ACC112 (cell line): Measurements from ENCODE around the gene ASGR2.
"Not testable (repeated sequence)": the region's sequence is repeated elsewhere in the genome, so short reads cannot be mapped to it uniquely, and the experiment has no call there.

Source experiments
- H2AFZ ChIP-seq: fragments of 200-600 bp; sonication (generic); one replicate; pipeline ENCODE4 v1.6.0; 2017; ENCODE audit warnings: antibody characterized with exemption, low read length; ENCODE audit not compliant: unreplicated experiment
- H3K27ac ChIP-seq: fragments of 200-600 bp; sonication (generic); 2 replicates; pipeline ENCODE4 v1.5.1; 2014; ENCODE audit warnings: low read depth, mild to moderate bottlenecking, antibody characterized with exemption, low read length, moderate library complexity
- H3K27me3 ChIP-seq: fragments of 200-600 bp; sonication (generic); 2 replicates; pipeline ENCODE4 v1.6.1; 2014; ENCODE audit warnings: mild to moderate bottlenecking, antibody characterized with exemption, low read length, moderate library complexity, mixed read lengths; ENCODE audit not compliant: insufficient read depth
- H3K36me3 ChIP-seq: fragments of 200-600 bp; sonication (generic); 2 replicates; pipeline ENCODE4 v1.6.1; 2016; ENCODE audit warnings: mild to moderate bottlenecking, antibody characterized with exemption, low read length, moderate library complexity, mixed read lengths; ENCODE audit not compliant: insufficient read depth
- H3K4me1 ChIP-seq: fragments of 200-600 bp; sonication (generic); one replicate; pipeline ENCODE4 v1.6.1; 2016; ENCODE audit warnings: low read length, mixed read lengths; ENCODE audit not compliant: insufficient read depth, unreplicated experiment, control insufficient read depth
- H3K4me3 ChIP-seq: fragments of 200-600 bp; sonication (generic); 2 replicates; pipeline ENCODE4 v1.5.1; 2014; ENCODE audit warnings: mild to moderate bottlenecking, low read depth, low read length
- H3K79me2 ChIP-seq: fragments of 200-600 bp; sonication (generic); one replicate; pipeline ENCODE4 v1.6.0; 2016; ENCODE audit warnings: low read length; ENCODE audit not compliant: control insufficient read depth, unreplicated experiment, insufficient read depth

The ASGR2 gene

GRCh38 chr17:7100641-7101379 is 13.8 kb downstream of the ASGR2 start:
- H3K27ac ChIP-seq, H2AFZ ChIP-seq, H3K4me1 ChIP-seq, H3K79me2 ChIP-seq, H3K36me3 ChIP-seq, H3K4me3 ChIP-seq: not testable (repeated sequence)
- H3K27me3 ChIP-seq, result peaks cover 26% of the 10 kb centered on the region

GRCh38 chr17:7098802-7099459 is 15.7 kb downstream of the ASGR2 start:
- Histone ChIP-seq H3K27ac (no peak overlapping the region), H3K4me1 (no peaks in the 10 kb centered on the region), H3K36me3 (no peaks in the 10 kb centered on the region), H2AFZ (no peak overlapping the region), H3K27me3 (peaks cover 42% of the 10 kb centered on the region), H3K79me2 (no peaks in the 10 kb centered on the region), H3K4me3 (no peak overlapping the region)

GRCh38 chr17:7097940-7098339 is 16.7 kb downstream of the ASGR2 start:
- no peaks in the 10 kb centered on the region for H3K4me1 ChIP-seq
- no peak overlapping the region for H3K27ac ChIP-seq

GRCh38 chr17:7095625-7096024 is 19.0 kb downstream of the ASGR2 start:
- H2AFZ ChIP-seq, result no peak overlapping the region
- peaks cover 20% of the 10 kb centered on the region for H3K27me3 ChIP-seq
- H3K36me3 ChIP-seq, result no peaks in the 10 kb centered on the region
- no peak overlapping the region for H3K27ac ChIP-seq
- H3K4me1 ChIP-seq, result no peaks in the 10 kb centered on the region
- H3K79me2 ChIP-seq, result no peaks in the 10 kb centered on the region
- H3K4me3 ChIP-seq, result no peak overlapping the region

More at GRCh38 chr17:7097940-7098339, 16.7 kb downstream of the ASGR2 start:
- peaks cover 40% of the 10 kb centered on the region for H3K27me3 ChIP-seq
- H3K79me2 ChIP-seq, result no peaks in the 10 kb centered on the region
- H3K4me3 ChIP-seq, result no peak overlapping the region
- no peak overlapping the region for H2AFZ ChIP-seq
- H3K36me3 ChIP-seq, result no peaks in the 10 kb centered on the region

GRCh38 chr17:7094652-7095019 is 20.0 kb downstream of the ASGR2 start:
- H3K36me3 ChIP-seq, result no peaks in the 10 kb centered on the region
- H3K4me3 ChIP-seq, result no peak overlapping the region
- H3K27ac ChIP-seq, result no peak overlapping the region
- H3K4me1 ChIP-seq, result no peaks in the 10 kb centered on the region
- H3K79me2 ChIP-seq, result no peaks in the 10 kb centered on the region
- no peak overlapping the region for H2AFZ ChIP-seq
- peaks cover 20% of the 10 kb centered on the region for H3K27me3 ChIP-seq

- not testable (repeated sequence) for H3K27ac ChIP-seq, H2AFZ ChIP-seq, H3K4me1 ChIP-seq, H3K4me3 ChIP-seq, H3K36me3 ChIP-seq, H3K79me2 ChIP-seq
- H3K27me3 ChIP-seq, result peaks cover 20% of the 10 kb centered on the region
Measured at GRCh38 chr17:7091311-7092005, 23.2 kb downstream of the ASGR2 start.

- H3K4me1 ChIP-seq, H3K79me2 ChIP-seq, H2AFZ ChIP-seq, H3K36me3 ChIP-seq, H3K27ac ChIP-seq, H3K4me3 ChIP-seq: not testable (repeated sequence)
- H3K27me3 ChIP-seq, result peaks cover 10% of the 10 kb centered on the region
Measured at GRCh38 chr17:7089570-7089969, 25.1 kb downstream of the ASGR2 start.

GRCh38 chr17:7088442-7088841 is 26.2 kb downstream of the ASGR2 start:
- not testable (repeated sequence) for H3K4me1 ChIP-seq, H3K27ac ChIP-seq, H3K36me3 ChIP-seq, H3K27me3 ChIP-seq, H3K79me2 ChIP-seq, H2AFZ ChIP-seq, H3K4me3 ChIP-seq

GRCh38 chr17:7084088-7084487 is 30.5 kb downstream of the ASGR2 start:
- Histone ChIP-seq H3K4me3 (no peak overlapping the region), H3K4me1 (peaks cover 8% of the 10 kb centered on the region), H3K27ac (peak overlapping the region; percentile 33; the same call in 1 of the 2 replicates), H3K79me2 (no peaks in the 10 kb centered on the region), H3K27me3 (peaks cover 13% of the 10 kb centered on the region; the same call in 1 of the 2 replicates), H2AFZ (no peak overlapping the region), H3K36me3 (no peaks in the 10 kb centered on the region)

GRCh38 chr17:7083592-7083991 is 31.0 kb downstream of the ASGR2 start:
- Histone ChIP-seq H2AFZ (no peak overlapping the region), H3K36me3 (no peaks in the 10 kb centered on the region), H3K4me1 (peaks cover 8% of the 10 kb centered on the region), H3K79me2 (no peaks in the 10 kb centered on the region), H3K4me3 (no peak overlapping the region), H3K27ac (peak overlapping the region; percentile 33), H3K27me3 (peaks cover 13% of the 10 kb centered on the region)
